AG04449 (cell line): ENCODE results near the gene KCNH8.

Experiments
- CTCF ChIA-PET: fragments of 350-600 bp; formaldehyde crosslinking; extraction: SDS; loops from one replicate; lab custom pipeline; 2021; ENCODE audit warnings: antibody characterized with exemption; lab: Yijun Ruan, JAX
- POLR2A ChIA-PET: fragments of 400-600, 350-600 bp; formaldehyde crosslinking; extraction: SDS; loops from one replicate; lab custom pipeline; 2020; ENCODE audit warnings: antibody characterized with exemption, inconsistent platforms; lab: Yijun Ruan, JAX
- DNase-seq: peaks from one replicate; pipeline ENCODE4 v3.0.0-alpha.2; 2010; ENCODE audit warnings: low read depth, low spot score
- H3K4me3 ChIP-seq: 2 replicates; pipeline ENCODE4 v1.5.1; 2011; ENCODE audit warnings: low read depth, mild to moderate bottlenecking, control low read depth, low read length
- TF ChIP-seq, protein P1 (sequence below): IDR thresholded peaks from one replicate; pipeline ENCODE4 v1.5.1; 2011; ENCODE audit warnings: mild to moderate bottlenecking, moderate library complexity, low read length, control low read depth, inconsistent platforms; ENCODE audit not compliant: insufficient read depth; ENCODE audit errors: missing control alignments

Gene KCNH8

DNA sequence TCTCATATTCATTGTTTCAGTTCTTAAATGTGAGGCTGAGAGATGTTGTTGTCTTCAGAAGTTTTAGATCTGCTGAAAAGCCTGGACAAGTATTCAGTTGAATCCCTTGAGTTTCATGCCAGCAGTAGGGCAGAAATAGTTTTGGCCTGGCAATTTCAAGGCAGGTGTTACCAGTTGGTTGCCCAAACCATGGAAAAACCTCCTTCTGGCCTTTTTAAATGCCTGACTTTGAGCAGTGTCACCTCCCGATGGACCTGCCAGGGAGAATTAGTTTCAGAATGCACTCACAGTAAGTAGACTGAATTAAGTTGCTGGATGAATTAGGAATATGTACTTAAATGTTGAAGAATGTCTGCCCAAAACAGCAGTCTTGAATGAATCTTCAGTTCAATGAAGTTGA, 383.1 kb downstream of the KCNH8 start:
- ChIA-PET POLR2A (no interaction called here), CTCF (no interaction called here)
- no peak overlapping the region for H3K4me3 ChIP-seq
- TF ChIP-seq, protein P1, sequence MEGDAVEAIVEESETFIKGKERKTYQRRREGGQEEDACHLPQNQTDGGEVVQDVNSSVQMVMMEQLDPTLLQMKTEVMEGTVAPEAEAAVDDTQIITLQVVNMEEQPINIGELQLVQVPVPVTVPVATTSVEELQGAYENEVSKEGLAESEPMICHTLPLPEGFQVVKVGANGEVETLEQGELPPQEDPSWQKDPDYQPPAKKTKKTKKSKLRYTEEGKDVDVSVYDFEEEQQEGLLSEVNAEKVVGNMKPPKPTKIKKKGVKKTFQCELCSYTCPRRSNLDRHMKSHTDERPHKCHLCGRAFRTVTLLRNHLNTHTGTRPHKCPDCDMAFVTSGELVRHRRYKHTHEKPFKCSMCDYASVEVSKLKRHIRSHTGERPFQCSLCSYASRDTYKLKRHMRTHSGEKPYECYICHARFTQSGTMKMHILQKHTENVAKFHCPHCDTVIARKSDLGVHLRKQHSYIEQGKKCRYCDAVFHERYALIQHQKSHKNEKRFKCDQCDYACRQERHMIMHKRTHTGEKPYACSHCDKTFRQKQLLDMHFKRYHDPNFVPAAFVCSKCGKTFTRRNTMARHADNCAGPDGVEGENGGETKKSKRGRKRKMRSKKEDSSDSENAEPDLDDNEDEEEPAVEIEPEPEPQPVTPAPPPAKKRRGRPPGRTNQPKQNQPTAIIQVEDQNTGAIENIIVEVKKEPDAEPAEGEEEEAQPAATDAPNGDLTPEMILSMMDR, result no peak
- DNase-seq, result no peak

DNA sequence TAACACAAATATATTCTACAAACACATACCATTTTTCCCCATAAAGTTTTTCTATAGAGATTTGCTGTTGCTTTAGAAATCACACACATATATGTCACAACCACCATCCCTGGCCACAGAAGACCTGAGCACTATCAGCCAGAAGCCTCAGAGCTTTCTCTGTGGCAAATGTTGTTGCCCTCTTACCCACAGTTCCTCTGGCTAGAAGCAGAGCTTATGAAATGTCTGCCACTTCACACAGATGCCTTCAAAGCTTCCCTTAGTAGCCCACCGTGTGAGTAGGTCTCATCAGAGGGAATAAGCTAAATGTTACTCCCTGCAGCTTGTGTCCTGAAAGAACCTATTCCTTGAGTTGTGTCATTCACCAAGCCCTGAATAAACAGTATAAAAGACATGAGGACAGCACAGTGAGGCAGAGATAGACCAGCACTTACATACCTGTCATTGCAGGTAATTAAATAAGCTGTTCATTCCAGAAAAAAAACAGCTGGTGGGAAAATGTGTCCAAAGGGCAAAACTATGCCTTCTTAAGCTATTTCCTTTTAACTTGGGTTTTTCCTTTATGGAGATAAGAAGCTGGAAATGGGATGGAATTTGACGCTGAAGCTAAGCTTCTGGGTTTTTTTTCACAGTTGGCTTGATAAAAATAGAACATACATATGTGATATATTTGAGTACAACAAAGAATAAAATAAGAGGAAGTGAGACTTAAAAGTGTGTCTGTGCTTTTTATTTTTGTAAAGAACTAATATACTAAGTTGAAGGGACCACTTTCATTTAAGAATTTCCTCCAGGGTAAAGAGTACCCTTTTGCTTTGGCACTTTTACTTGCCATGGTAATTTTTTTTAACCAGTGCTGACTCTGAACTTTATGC, 391.4 kb downstream of the KCNH8 start:
- TF ChIP-seq, protein P1, result no peak
- no peak for DNase-seq
- H3K4me3 ChIP-seq, result no peak overlapping the region
- ChIA-PET CTCF (no interaction called here), POLR2A (no interaction called here)

DNA sequence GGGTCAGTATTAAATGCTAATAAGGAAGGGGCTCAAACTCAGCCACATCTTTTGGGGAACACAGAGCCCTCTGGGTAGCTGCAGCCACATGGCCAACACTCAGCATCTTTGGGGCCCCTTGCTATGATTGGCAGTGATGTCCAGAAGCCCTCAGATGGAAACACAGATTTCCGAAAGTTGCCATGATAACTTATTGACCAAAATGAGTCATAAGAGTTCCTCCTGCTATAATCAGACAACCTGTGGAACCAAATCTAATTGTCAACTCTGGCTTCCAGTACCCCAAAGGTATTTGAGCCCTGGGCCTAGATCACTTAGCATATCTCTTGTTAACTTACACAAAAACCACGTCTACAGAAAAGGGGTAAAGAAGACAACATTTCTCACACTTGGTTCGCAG, 392.2 kb downstream of the KCNH8 start:
- CTCF ChIA-PET, result no interaction called here
- no peak for DNase-seq
- POLR2A ChIA-PET, result no interaction called here
- TF ChIP-seq, protein P1, result no peak
- no peak overlapping the region for H3K4me3 ChIP-seq

DNA sequence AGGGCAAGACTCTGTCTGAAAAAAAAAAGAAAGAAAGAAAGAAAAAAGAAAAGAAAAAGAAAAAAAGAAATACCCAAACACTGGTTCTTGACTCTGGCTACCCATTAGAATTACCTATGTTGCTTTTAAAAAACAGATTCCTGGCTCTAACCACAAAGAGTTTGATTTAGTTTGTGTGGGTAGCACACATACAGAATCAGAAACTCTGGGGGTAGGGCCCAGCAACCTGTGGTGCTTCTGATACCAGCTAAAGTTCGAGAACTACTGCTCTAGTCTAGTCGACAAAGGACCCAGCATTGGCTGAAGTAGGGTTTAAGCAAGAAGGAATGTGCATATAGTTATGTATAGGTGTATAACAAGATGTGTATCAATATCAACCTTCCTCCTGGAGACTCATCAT, 393.0 kb downstream of the KCNH8 start:
- CTCF ChIA-PET, result no interaction called here

DNA sequence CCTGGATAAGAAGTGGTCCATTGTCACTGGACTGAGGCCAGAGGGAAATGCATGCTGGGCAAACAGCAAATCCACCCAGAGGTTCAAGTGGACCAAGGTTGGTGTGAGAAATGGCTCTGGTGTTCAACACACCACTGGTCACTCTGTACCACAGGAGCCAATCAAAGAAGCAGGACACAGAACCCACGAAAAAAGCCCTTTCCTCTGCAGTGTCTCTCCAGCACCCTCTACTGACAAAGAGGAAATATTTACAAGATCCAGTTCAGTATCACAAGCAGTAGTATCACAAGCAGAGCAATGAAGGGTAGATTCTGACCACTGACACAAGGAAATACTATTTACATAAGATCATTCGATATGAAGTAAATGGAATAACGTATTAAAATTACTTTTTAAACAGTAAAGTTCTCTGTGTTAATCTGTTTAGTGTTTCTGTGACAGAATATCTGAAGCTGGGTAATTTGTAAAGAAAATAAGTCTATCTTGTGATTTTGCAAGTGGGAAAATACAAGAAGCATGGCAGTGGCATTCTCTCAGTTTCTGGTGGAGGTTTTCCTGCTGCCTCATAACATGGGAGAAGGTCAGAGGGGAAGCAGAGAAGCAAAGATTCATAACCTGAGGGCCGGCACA, 395.0 kb downstream of the KCNH8 start:
- no peak overlapping the region for H3K4me3 ChIP-seq
- CTCF ChIA-PET, result no interaction called here
- no peak for DNase-seq
- POLR2A ChIA-PET, result no interaction called here
- TF ChIP-seq, protein P1, result no peak

More for the DNA sequence above, 393.0 kb downstream of the KCNH8 start:
- TF ChIP-seq, protein P1, result no peak
- POLR2A ChIA-PET, result no interaction called here
- DNase-seq, result no peak
- H3K4me3 ChIP-seq, result no peak overlapping the region
